ENCODE measurements around the gene MAP2K1.

- TF ChIP-seq CTCF (IDR thresholded peaks at IDR 0.05) (no peak), POLR2A (IDR thresholded peaks at IDR 0.05) (no peak)
Measured at GRCh38 chr15:66369773-66370651, 16.7 kb upstream of the MAP2K1 start.
